H1 (cell line): ENCODE results near the gene RPRD1A. TPM values are rescaled to one million over a fixed set of nuclear protein-coding genes. Genes with fewer than 3 reads are reported as not detected.

Experiments used
- CHD2 ChIP-seq: IDR thresholded peaks from 2 replicates; pipeline ENCODE4 v1.6.1; 2012; ENCODE audit warnings: low read length, improper control_type of control experiment
- CHD7 ChIP-seq: fragments of 300-600 bp; sonication (generic); IDR thresholded peaks from 2 replicates; pipeline ENCODE4 v1.7.1; 2012; ENCODE audit warnings: low read length, moderate library complexity, mild to moderate bottlenecking, inconsistent platforms; ENCODE audit not compliant: insufficient replicate concordance
- KDM1A ChIP-seq: fragments of 200-600, 300-600 bp; sonication (generic); IDR thresholded peaks from 2 replicates; pipeline ENCODE4 v1.7.1; 2016; ENCODE audit warnings: mild to moderate bottlenecking, low read length, borderline replicate concordance
- polyA plus RNA-seq, 7 experiments: library from polyadenylated mRNA; depleted of rRNA in 3 of 7; stranded (reverse) in 5 of 7; unstranded in 2 of 7; fragments of >200 nt in 5 of 7; fragments of 200-250 nt in 2 of 7; gene quantifications; 1 replicate in 5 of 7; 2 replicates in 1 of 7; 4 replicates in 1 of 7; pipeline versions ENCODE4 v1.2.1 to v1.2.3, GENCODE V29; 2011 to 2013; ENCODE audit warnings: missing spikeins in 2 of 7, mixed read lengths in 2 of 7
- total RNA-seq: library from RNA; stranded (reverse); fragmentation: NEBNext Ultra II Directional; extraction: Animal tissue kit (Norgen Biotek cat#: 25700); gene quantifications from 2 replicates; pipeline ENCODE4 v1.2.1, GENCODE V29; 2021

The RPRD1A gene
- total and polyA plus RNA-seq, 2 of the 8 experiments (the other 6 are each of a cell fraction or from before 2014, with no cell fraction given): 40.5 to 106 TPM

GRCh38 chr18:36074435-36074834 is 7.1 kb upstream of the RPRD1A start (continued):
- TF ChIP-seq CHD7 (no peak), CHD2 (no peak), KDM1A (no peak)
- TF ChIP-seq, all 59 proteins: peak for 0
